Stimulated activated CD4-positive, alpha-beta T cell treated with anti-CD3 and anti-CD28 coated beads, Interleukin-2, amount 100 ng/mL, for 24 hours (primary cell): Measurements from ENCODE around the gene PTPRN2.

Experiments
- DNase-seq, 2 donors: peaks; one replicate each; pipeline ENCODE4 v3.0.0-alpha.2; 2020

PTPRN2 gene

DNA sequence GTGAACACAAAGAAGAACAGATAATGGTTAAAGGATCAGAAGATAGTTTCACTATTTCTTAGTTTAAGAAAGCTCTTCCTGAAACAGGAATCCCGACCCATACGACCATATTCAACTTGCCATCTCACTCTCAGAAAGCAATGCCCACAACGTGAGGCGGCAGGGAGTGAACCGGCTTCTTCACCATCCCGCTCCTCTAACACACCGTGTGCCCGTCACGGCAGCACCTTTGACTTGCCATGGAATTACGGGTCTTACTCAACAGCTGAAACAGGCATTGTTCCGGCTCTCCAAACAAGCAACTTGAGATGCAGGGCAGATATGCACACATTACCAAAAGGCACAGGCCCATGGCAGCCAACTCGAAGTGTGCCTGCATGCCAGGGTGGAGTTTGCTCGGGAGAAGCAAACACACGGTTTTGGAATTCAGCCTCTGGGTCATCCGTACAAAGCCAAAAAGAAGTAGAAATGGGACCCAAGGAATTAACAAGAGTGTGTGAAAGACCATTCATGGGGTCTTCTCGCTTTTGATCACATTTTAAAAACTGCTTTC is 957.2 kb downstream of the PTPRN2 start:
- no peak for DNase-seq

DNA sequence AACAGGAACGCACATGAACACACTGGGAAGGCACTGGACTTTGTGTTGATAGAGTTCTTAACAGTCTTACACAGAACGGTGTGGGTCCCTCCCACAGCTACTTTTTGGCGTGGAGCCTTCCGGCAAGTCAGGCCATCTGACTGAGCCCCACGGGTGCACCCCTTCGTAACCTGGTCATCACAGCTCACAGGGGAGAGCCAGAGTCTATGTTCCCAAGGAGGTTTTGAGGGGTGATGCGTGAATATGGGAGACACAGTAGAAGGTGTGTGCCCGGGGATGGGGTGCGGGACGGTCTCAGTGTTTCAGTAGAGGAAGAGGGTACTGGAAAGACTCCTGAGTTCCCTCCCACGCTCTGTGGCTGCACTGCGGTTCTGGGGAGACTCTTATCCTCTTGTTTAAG is 959.2 kb downstream of the PTPRN2 start:
- no peak for DNase-seq

DNA sequence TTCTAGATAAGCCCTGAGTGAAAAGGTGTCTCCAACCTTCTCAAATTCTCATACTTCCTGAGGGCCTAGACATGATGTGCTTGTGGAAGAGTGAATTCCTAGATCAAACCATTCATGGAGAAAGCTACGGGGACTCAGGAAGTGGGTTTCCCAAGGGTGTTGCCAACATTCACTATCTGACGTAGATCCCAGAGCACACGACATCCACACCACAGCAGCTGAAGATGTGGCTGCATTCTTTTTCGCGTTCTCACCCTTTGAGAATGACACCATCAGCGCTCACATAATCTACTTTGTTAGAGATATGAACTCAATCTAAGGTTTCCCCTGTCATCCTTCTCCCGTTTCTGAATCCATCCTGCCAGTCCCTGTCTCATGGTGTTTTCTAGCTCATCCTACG is 960.0 kb downstream of the PTPRN2 start:
- DNase-seq = no peak

DNA sequence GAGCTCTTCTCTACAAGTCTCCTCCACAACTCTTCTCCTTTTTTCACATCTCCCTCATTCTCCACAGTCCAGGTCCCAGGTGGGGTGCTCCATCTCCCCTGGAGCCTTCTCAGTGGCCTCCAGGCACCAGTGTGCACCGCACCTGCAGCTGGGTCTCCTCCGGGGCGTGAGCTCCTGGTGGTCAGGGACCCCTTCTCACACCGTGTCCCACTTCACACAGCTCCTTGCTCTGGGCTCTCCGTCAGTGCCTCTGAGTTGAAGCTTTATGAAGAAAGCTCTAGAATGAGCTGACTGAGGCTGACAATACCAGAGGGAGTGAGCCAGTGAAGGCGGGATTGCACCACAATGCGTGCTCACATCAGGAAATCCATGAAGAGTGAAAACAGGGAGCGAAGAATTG is 960.6 kb downstream of the PTPRN2 start:
- no peak for DNase-seq

DNA sequence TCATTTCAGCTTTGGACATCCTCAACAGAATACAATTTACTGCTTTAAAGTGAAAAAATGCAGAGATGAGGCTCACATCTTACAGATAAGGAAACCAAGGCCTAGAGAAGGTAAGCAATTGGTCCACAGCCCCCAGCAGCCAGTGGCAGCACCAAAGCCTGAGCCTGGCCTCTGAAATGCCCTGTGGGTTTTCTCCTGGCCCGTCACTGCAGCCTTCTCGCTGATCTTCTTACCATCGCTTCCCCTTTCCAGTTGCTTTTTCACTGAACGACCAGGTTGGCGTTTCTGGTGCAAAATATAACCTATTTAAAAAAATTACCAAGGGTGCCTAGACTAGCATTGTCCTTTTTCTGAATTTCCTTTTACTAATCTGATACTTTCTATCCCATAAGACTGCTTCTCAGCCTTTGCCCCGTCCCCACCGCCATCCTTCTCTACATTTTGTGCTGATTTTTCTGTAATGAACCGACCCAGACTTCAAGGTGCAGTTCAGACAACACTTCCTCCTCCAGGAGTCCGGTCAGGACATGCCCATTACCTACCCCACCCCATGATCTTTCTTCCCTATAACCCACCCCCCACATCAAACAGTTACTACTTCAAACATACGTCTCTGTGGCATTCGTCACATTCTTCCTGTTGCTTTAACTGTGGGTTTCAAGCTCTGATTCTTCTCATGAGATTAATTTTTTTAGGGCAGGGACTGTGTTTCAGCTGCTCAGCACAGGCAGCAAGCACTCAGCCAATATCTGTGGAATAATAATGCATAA is 961.5 kb downstream of the PTPRN2 start:
- DNase-seq = no peak

DNA sequence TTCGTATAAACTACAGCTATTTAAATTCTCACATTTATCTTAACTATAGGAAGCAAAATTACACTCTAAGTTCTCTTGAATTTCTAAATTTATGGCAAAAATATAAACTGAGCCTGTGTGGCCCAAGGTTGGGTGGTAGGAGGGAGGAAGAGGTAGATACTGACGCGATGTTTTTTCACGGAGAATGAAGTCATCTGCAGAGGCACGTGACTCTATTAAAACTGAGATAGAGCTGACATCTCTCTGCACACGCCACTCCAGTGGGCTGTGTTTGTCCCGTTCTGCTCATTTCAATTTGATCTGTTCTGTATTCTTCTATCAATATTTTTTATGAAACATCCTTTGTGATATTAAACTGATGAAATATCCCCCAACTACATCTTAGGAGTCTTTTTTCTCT is 964.1 kb downstream of the PTPRN2 start:
- DNase-seq = no peak

DNA sequence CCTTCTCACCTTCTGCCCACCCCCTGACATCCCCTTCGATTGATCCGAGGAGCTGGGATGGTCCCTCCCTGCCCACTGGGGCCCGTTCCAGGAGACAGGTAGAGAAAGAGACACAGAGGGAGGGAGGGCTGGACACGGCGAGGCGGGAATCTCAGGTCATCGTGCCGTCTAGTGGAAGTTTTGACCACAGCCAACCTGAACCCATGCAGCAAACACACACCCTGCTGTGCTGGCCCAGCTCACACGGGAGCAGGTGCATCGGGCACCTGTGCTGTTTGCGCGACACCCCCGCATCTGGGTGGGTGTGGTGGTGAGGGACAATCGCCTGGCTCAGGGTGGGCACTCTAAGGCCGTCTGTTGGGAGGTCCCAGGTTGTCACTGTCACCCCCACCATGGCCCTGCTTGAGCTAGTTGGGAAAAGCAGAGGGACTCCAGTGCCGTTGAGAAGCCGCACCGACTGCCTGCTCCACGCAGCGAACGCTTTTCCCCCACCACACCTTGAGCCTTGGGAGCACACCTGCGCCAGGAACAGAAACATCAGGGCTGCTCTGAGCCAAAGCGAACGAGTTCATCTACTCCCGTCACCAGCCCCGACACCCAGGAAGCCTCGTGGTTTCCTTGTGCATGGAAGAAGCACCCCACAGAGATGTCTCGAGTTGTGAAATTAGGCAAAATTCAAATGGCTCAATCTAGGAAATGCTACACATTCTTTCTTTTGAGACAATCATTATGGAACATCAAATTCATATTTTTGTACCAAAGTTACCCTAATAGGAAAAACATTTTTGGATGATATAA is 965.0 kb downstream of the PTPRN2 start:
- DNase-seq = no peak

DNA sequence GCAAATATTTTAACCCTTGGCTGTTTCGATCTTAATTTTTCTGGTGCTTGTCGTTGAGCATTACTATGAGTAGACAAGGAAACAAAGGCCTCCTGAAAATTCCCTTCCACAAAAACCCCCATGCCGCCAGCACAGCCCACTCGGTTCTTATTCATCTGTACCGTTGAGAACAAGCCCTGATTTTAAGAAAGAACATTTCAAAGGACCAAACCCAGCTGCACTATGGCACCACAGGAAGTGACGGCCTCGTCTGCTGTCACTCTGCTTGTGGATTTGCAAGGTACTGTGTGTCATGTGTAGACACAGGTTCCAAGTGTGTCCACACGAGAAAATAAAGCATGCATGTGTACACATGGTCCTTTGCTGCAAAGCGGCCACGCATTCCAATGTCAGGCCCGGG is 965.6 kb downstream of the PTPRN2 start:
- no peak for DNase-seq

DNA sequence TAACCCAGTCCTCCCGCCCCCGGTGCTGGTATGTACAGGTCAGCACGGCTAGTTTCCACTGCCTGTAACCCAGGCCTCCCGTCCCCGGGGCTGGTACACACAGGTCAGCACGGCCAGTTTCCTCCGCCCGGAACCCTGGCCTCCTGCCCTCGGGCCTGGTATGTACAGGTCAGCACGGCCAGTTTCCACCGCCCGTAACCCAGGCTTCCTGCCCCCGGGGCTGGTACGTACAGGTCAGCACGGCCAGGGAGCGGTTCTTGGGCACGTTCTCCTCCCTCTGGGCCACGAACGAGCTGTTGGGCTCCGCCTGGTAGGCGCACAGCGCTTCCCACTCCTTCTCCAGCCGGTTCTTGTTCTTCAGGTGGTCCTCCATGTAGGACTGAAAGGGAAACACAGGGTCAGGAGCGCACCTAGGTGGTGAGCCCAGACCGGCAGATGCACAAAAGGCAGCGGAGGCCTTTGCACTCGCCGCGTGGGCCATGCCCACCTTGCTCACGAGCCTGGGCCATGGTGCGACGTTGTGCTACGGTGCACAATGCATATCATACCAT is 966.4 kb downstream of the PTPRN2 start:
- DNase-seq = no peak

DNA sequence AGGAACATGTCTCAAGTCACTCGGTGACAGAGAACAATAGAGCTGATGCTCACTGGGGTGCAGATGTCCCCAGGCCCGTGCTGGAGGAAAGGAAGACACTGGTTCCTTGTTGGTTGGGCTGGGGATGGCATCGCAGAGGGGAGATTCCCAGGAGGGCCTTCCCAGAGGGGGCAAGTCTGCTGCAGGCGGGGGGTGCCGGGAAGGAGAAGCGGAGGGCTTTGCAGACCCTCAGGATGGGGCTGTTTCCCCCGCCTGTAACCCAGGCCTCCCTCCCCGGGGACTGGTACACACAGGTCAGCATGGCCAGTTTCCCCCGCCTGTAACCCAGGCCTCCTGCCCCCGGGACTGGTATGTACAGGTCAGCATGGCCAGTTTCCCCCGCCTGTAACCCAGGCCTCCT is 967.0 kb downstream of the PTPRN2 start:
- DNase-seq = no peak

DNA sequence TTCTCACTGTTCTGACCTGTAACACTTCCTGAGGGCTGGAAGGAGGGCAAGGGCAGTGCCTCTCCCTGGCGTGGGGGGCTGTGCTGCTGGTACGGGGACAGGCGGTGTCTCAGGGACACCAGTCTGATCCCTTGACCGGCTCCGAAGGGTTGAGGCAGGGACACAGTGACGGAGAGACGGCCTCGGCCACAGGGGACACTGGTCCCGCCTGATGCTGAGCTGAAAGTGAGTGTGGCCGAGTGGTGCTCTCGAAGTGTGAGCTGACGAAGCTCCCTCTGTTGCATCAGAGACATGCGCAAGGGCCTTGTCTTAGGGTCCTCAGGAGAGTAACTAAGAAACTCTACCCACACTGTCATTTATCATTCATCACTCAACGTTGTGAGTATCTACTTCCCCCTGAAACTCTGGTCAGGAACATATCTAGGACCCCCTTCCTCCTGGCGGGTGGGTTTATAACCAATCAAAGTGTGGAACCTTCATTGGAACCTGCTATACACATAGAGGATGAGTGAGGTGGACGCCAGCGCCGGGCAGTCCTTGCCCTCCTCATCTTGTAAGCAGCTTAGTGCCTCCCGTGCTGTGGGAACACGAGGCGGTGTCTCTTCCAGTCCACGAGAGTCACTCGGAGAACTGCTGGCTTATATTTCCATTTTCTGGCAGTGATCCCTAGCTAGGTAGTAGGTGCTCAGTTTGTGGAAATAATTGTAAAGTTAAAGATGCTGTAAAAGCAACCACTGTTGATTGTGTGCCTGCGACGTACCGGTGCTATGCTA is 967.7 kb downstream of the PTPRN2 start:
- DNase-seq = no peak

DNA sequence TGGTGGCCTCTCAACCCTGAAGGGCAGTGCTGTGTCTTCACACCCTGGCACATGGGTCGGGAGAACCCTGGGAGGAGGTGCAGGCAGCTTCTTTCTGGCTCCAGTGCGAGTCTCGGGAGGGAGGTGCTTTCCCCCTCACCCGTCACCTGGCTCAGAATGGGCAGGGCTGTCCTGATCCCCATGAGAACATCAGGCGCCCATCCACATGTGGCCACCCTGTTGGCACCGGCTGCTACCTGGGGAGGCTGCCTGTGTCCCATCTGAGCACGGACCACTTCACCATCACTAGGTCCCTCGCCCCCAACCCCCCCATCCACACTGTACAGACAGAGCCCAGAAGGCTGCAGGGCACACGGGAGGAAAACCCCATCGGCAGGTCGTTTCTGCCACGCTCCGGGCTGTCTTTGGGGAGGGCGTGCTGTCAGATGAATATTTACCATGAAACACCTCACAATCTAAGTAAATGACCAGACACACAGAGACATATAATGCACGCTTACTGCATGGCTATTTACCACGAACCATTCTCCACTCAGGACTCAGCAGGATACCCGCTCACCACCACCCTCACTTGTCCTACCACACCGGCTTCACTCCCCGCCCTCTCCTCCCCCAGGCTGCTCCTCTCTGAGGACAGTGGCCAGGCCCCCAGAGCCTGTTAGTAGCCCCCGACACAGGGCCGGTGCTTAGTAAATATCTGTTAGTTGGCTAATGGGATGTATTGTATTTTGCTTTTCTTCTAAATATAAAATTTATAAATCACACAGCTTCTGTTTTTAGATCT is 968.6 kb downstream of the PTPRN2 start:
- no peak for DNase-seq

DNA sequence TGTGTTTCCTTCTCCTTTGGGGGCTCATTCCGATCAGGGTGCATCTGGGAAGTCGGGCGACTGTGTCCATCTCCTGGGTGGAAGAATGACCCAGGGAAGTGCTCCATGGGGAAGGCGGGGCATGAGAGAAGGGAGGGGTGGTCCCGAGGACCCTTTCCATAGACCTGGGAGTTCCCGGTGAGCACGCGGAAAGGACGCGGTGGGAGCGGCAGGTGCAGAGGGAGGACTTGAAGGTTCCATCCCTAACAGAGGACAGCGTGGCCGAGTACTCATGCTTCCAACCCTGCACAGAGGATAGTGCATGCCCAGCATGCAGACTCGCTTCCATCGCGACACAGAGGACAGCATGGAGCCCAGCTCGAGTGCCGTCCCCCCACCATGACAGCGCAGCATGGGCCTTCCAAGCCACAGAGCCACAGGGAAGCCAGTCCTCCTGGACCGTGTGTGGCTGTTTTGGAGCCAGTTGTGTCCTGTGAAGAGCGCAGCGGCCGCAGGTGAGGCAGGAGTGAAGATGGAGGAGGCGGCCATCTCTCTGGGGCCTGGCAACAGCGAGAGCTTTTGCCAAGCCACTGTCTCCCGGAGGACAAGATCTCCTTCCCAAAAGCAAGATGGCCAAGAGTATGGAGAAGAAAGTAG is 969.4 kb downstream of the PTPRN2 start:
- DNase-seq = no peak

DNA sequence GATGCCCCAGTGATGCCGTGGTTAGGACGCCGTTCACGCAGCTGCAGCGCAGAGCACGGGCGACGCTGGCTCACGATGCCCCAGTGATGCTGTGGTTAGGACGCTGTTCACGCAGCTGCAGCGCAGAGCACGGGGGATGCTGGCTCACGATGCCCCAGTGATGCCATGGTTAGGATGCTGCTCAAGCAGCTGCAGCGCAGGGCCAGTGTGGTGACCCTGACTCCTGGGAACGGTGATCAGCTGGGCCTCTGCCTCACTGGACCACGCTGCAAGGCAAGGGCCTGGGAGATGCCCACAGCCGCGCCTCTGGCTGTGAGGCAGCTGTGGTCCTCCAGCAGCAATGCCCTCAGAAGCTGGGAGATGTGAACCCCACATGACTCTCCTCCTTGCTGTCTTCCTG is 970.2 kb downstream of the PTPRN2 start:
- DNase-seq = no peak

DNA sequence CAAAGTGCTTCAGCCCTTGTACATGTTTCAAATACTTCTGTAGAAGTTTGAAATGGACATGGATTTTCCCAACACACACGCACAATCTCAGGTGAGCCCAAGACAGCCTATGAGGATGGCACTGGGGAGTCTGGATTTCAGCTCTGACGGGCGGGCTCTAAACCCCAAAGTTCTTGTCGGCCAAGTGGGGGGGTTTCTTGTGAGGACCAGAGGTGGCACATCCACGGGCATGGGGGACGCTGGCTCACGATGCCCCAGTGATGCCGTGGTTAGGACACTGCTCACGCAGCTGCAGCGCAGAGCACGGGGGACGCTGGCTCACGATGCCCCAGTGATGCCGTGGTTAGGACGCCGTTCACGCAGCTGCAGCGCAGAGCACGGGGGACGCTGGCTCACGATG is 970.7 kb downstream of the PTPRN2 start:
- no peak for DNase-seq

DNA sequence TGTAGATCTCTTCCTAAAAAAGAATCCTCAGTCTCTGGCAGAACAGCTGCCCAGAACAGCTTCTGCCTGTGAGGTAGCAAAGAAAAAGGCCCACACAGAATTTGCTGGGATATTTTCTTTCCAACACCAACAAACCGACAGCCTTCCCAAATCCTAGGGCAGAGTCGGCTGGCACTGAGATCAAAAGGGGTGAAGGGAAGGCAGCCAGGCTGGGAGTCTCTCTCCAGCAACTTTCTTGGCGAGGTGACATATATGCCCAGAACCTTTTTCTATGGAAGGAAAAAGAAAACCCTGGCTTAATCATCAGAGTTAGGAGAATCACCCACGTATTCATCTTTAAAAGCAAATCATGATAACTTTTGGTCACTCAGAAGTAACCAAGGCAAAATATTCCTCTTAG is 971.2 kb downstream of the PTPRN2 start:
- no peak for DNase-seq

DNA sequence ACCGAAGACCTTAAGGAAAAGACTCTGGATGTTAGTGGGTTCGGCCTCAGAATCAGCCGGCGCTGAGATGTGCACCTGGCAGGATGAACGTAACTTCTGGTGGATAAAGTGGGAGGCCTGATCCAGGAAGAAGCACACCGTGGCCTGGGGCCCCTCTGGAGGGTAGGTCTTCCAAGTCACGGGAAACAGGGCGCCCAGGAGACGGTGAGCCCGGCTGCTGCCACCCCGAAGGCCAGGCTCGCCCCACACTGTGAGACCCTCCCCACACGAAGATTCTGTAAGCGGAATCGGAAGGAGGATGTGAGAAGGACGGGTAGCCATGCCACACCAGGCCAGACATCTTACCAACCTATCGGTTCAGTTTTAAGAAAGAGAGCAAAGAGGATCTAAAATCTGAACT is 971.8 kb downstream of the PTPRN2 start:
- DNase-seq = no peak

DNA sequence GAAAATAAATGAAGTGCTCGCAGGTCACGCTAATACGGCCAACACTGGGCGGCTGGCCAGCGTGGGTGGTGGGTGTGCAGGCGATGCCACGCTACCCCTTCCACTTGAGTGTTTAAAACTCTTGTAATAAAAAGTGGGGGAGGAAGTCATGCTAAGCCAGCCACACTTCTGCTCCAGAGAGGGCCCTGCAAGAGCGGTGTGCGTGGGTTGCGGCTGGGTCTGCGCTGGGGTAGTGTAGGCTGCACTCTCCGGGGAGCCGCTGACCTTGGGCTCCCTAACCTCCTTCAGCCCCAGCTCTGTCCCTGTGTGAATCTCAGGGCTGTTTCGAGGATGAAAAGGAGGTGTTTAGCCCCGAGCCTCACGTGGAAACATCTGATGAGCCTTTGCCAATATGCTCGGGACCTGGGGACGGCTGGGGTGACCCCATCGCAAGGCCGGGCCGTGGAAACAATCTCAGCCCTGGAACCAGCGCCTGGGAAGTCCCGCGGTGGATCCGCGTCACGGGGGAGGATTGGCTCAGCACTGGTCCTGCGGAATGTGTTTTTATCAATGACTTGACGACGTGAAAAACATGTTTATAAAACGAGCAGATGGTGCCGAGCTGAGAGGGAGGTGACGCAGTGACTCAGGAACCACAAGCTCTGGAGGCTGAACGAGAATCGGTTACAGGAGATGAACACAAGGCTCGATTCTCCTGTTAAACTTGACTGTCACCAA is 972.4 kb downstream of the PTPRN2 start:
- DNase-seq = no peak

DNA sequence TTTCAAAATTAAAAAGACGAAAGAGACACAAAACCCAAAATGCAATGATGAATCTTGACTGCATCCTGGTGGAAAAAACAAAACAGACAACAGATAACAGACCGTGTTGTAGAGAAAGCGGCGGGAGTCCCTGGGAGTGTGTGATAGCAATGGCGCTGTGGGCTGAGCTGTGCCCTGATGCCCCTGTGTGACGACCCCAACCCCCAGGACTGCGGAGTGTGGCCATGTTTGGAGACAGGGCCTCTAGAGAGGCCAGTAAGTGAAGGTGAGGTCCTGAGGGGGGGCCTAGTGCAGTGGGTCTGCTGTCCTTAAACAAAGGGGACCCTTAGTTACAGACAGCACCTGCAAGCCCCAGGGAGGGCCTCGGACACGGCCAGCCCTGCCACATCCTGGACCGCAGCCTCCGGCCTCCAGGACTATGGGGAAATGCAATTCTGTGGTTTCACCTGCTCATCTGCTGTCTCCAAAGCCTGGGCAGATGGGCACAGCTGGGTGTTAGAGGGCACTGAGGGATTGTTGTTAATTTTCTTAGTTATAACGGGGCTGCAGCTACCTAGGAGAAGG is 973.1 kb downstream of the PTPRN2 start:
- no peak for DNase-seq

DNA sequence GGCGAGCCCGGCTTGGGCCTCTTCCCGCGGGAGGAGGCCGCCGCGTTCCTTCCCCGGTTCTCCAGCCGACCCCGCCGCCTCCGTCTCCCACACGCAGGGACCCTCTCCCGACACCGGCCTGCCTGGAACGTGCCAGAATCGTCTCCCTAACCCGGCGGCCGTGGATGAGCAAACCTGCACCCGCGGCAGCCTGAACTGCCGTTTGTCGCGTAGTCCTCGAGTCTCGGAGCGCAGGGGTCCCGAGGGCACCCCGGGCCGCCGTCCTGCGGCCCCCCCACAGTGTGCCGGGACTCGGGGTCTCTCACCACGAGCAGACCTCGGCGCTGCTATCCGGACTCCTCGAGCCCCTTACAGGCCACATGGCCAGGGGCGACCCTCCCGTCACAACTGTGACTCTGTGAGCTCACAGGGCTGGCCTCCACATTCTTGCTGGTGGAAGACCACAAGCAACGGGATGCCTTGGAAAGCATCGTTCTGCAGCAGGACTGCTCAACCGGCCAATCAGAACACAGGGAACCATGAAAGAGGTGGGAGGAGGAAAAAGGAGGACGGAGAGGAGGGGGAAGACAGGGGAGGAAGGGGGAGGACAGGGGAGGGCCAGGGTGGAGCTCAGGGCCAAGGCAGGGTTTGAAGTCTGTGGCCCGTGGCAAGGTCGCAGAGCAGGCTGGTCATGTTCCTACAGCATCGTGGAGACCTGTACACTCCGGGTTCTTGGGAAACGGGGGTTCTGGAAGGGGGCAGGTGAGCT is 973.9 kb downstream of the PTPRN2 start:
- DNase-seq = no peak
